NCI-H2227 (cell line): ENCODE results near the gene NUP42.

Experiments
- DNase-seq: peaks from one replicate; lab custom pipeline; 2025; ENCODE audit not compliant: unreplicated experiment; lab: John Stamatoyannopoulos, UW

The NUP42 gene

GRCh38 chr7:23232966-23233365 is 51.1 kb downstream of the NUP42 start:
- no peak for DNase-seq

GRCh38 chr7:23234569-23235296 is 52.9 kb downstream of the NUP42 start:
- no peak for DNase-seq

GRCh38 chr7:23235813-23236221 is 54.0 kb downstream of the NUP42 start:
- DNase-seq: no peak

GRCh38 chr7:23237000-23237399 is 55.2 kb downstream of the NUP42 start:
- no peak for DNase-seq

- DNase-seq: no peak
These were observed 57.3 kb downstream of the NUP42 start for GRCh38 chr7:23238983-23239652.

GRCh38 chr7:23239698-23240097 is 57.9 kb downstream of the NUP42 start:
- no peak for DNase-seq

GRCh38 chr7:23242321-23242720 is 60.5 kb downstream of the NUP42 start:
- no peak for DNase-seq

- DNase-seq: no peak
These were observed 61.1 kb downstream of the NUP42 start for GRCh38 chr7:23242935-23243334.

GRCh38 chr7:23246555-23246954 is 64.7 kb downstream of the NUP42 start, which contains the start of gene GPNMB:
TSS of gene GPNMB (plus strand) at chr7:23246775. CDS start at chr7:23246858, 83 bp downstream.
- peak; percentile 33 for DNase-seq

- peak; percentile 33 for DNase-seq
These were observed 65.3 kb downstream of the NUP42 start for GRCh38 chr7:23247046-23247602.

- peak; percentile 25 for DNase-seq
These were observed 65.9 kb downstream of the NUP42 start for GRCh38 chr7:23247603-23248335.

- DNase-seq: no peak
These were observed 67.6 kb downstream of the NUP42 start for GRCh38 chr7:23249486-23249885.
